Neural cell (in vitro differentiated cells): Measurements from ENCODE around the gene F12. TPM values are rescaled to one million over a fixed set of nuclear protein-coding genes. Genes with fewer than 3 reads are reported as not detected.
A peak's percentile ranks its signal among the peaks of the same experiment; 100 is the strongest.

Experiments used
- H2AFZ ChIP-seq: fragments of 200-600, 300-800 bp; sonication (generic), shearing (Covaris generic); 2 replicates; pipeline ENCODE4 v1.6.0; 2014; ENCODE audit warnings: low read depth, mild to moderate bottlenecking, antibody characterized with exemption, low read length, moderate library complexity
- H3F3A ChIP-seq: fragments of 200-600 bp; shearing (Covaris generic); 2 replicates; pipeline ENCODE4 v1.6.1; 2016; ENCODE audit warnings: mild to moderate bottlenecking, moderate library complexity, mixed read lengths, antibody characterized with exemption, low read length; ENCODE audit not compliant: insufficient read depth, poor library complexity, severe bottlenecking
- H3K27ac ChIP-seq: fragments of 200-600, 300-800 bp; sonication (generic), shearing (Covaris generic); 2 replicates; pipeline ENCODE4 v1.5.1; 2014; ENCODE audit warnings: mild to moderate bottlenecking, low read length, moderate library complexity
- H3K27me3 ChIP-seq: fragments of 300-800, 200-600 bp; sonication (generic), shearing (Covaris generic); 2 replicates; pipeline ENCODE4 v1.6.0; 2014; ENCODE audit warnings: mild to moderate bottlenecking, low read depth, low read length, moderate library complexity; ENCODE audit not compliant: insufficient read depth
- H3K36me3 ChIP-seq: fragments of 300-800, 200-600 bp; sonication (generic), shearing (Covaris generic); 2 replicates; pipeline ENCODE4 v1.5.1; 2014; ENCODE audit warnings: mild to moderate bottlenecking, antibody characterized with exemption, low read length, moderate library complexity; ENCODE audit not compliant: insufficient read depth
- H3K4me2 ChIP-seq: fragments of 300-800, 200-600 bp; sonication (generic), shearing (Covaris generic); 2 replicates; pipeline ENCODE4 v1.6.0; 2014; ENCODE audit warnings: mild to moderate bottlenecking, low read length
- H3K4me3 ChIP-seq: fragments of 300-800, 200-600 bp; sonication (generic), shearing (Covaris generic); 2 replicates; pipeline ENCODE4 v1.5.1; 2014; ENCODE audit warnings: mild to moderate bottlenecking, low read length, moderate library complexity
- H3K79me2 ChIP-seq: fragments of 200-600 bp; shearing (Covaris generic); replicated peaks from 2 replicates; pipeline ENCODE4 v1.6.0; 2014; ENCODE audit warnings: mild to moderate bottlenecking, low read length, moderate library complexity; ENCODE audit not compliant: insufficient read depth
- H3K9ac ChIP-seq: fragments of 300-800, 200-600 bp; sonication (generic), shearing (Covaris generic); 2 replicates; pipeline ENCODE4 v1.6.1; 2016; ENCODE audit warnings: mild to moderate bottlenecking, low read length, mixed read lengths
- H3K9me2 ChIP-seq: fragments of 200-600 bp; shearing (Covaris generic); 2 replicates; pipeline ENCODE4 v1.6.1; 2016; ENCODE audit warnings: mild to moderate bottlenecking, low read length, mixed read lengths; ENCODE audit not compliant: insufficient read depth
- H3K9me3 ChIP-seq: fragments of 200-600, 300-800 bp; sonication (generic), shearing (Covaris generic); 2 replicates; pipeline ENCODE4 v1.6.1; 2016; ENCODE audit warnings: mild to moderate bottlenecking, mixed run types, low read length, moderate library complexity, mixed read lengths
- H4K20me1 ChIP-seq: fragments of 200-600 bp; shearing (Covaris generic); 2 replicates; pipeline ENCODE4 v1.6.1; 2016; ENCODE audit warnings: mild to moderate bottlenecking, mixed run types; ENCODE audit not compliant: insufficient read depth
- EP300 ChIP-seq: fragments of 450-650 bp; conservative IDR thresholded peaks from 2 replicates; pipeline ENCODE4 v1.6.1; 2014; ENCODE audit warnings: antibody characterized with exemption, mild to moderate bottlenecking, moderate library complexity; ENCODE audit not compliant: poor library complexity, severe bottlenecking
- EZH2 ChIP-seq: fragments of 200-600, 300-800 bp; shearing (Covaris generic), sonication (generic); IDR thresholded peaks from 2 replicates; pipeline ENCODE4 v1.6.1; 2014; ENCODE audit warnings: antibody characterized with exemption, low read length, borderline replicate concordance, mild to moderate bottlenecking; ENCODE audit not compliant: insufficient read depth, poor library complexity, severe bottlenecking
- MXI1 ChIP-seq: fragments of 450-650 bp; conservative IDR thresholded peaks from 2 replicates; pipeline ENCODE4 v1.6.1; 2014; ENCODE audit warnings: antibody characterized with exemption, mild to moderate bottlenecking; ENCODE audit not compliant: poor library complexity, severe bottlenecking
- POLR2AphosphoS5 ChIP-seq: IDR thresholded peaks from 2 replicates; pipeline ENCODE4 v1.6.1; 2012
- RAD21 ChIP-seq: fragments of 450-650 bp; conservative IDR thresholded peaks from 2 replicates; pipeline ENCODE4 v1.6.1; 2014; ENCODE audit warnings: antibody characterized with exemption, mild to moderate bottlenecking, moderate library complexity
- SMC3 ChIP-seq: fragments of 450-650 bp; conservative IDR thresholded peaks from 2 replicates; pipeline ENCODE4 v1.6.1; 2014; ENCODE audit warnings: antibody characterized with exemption, mild to moderate bottlenecking, moderate library complexity; ENCODE audit not compliant: poor library complexity
- TAF1 ChIP-seq: IDR thresholded peaks from 2 replicates; pipeline ENCODE4 v1.6.1; 2012; ENCODE audit warnings: low read depth
- polyA plus RNA-seq: library from polyadenylated mRNA; depleted of rRNA; stranded (reverse); fragments of >200 nt; gene quantifications from 2 replicates; pipeline ENCODE4 v1.2.3, GENCODE V29; 2014
- TF ChIP-seq, protein P1 (sequence below): fragments of 450-650 bp; IDR thresholded peaks from 2 replicates; pipeline ENCODE4 v1.5.1; 2014; ENCODE audit warnings: antibody characterized with exemption, mild to moderate bottlenecking, moderate library complexity; ENCODE audit not compliant: poor library complexity, severe bottlenecking
- TF ChIP-seq, protein P2 (sequence below): IDR thresholded peaks from 2 replicates; pipeline ENCODE4 v1.6.1; 2012; ENCODE audit warnings: borderline replicate concordance

The F12 gene
- polyA plus RNA-seq, 1 donor from 2014 or later = 1.4 TPM

DNA sequence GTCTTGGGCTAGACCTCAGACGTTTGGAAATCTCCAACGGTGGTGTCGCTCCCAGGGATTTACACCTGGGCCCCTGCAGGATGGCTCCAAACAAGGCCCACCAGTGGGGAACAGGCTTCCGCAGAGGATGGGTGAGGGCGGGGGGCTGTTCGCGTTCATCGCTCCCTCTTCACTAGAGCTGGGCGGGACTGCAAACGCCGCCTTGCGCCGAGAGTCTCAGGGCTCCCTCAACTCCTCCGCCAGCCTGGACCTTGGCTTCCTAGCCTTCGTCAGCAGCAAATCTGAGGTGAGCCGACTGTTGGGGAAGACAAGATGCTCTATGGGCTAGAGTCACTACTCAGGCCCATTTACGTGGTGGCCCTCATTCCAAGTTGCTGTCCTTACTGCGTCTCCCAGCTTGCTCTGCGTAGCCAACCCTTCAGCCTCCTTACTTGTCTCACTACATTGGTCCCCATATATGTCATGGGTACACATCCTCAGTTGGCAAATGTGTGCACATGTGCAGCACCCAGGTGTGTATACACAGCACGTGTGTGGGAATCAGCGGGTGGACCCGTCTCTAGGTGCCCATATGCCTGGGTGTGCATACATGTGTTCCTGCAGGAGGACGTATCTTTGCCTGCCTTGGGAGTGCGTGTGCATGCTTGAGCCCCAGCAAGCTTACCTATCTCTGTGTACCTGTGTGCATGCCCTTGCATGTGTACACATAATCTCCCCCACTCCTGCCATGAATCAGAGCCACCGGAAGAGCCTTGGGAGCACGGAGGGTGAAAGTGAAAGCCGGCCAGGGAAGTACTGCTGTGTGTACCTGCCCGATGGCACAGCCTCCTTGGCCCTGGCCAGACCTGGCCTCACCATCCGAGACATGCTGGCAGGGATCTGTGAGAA is 41.1 kb downstream of the F12 start:
- Histone ChIP-seq H3K4me3 (no peak overlapping the region), H3K9me3 (no peaks in the 10 kb centered on the region), H3K9ac (no peak overlapping the region), H4K20me1 (no peaks in the 10 kb centered on the region), H2AFZ (no peak overlapping the region), H3K4me2 (no peak overlapping the region), H3K79me2 (no peaks in the 10 kb centered on the region), H3K9me2 (no peaks in the 10 kb centered on the region), H3K36me3 (no peaks in the 10 kb centered on the region), H3K27me3 (peaks cover 6% of the 10 kb centered on the region), H3K27ac (no peak overlapping the region), H3F3A (no peaks in the 10 kb centered on the region)
- TF ChIP-seq, protein P1, sequence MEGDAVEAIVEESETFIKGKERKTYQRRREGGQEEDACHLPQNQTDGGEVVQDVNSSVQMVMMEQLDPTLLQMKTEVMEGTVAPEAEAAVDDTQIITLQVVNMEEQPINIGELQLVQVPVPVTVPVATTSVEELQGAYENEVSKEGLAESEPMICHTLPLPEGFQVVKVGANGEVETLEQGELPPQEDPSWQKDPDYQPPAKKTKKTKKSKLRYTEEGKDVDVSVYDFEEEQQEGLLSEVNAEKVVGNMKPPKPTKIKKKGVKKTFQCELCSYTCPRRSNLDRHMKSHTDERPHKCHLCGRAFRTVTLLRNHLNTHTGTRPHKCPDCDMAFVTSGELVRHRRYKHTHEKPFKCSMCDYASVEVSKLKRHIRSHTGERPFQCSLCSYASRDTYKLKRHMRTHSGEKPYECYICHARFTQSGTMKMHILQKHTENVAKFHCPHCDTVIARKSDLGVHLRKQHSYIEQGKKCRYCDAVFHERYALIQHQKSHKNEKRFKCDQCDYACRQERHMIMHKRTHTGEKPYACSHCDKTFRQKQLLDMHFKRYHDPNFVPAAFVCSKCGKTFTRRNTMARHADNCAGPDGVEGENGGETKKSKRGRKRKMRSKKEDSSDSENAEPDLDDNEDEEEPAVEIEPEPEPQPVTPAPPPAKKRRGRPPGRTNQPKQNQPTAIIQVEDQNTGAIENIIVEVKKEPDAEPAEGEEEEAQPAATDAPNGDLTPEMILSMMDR = no peak
- TF ChIP-seq POLR2AphosphoS5 = no peak
- no peak for TF ChIP-seq SMC3
- no peak for TF ChIP-seq TAF1
- no peak for TF ChIP-seq RAD21
- no peak for TF ChIP-seq MXI1

DNA sequence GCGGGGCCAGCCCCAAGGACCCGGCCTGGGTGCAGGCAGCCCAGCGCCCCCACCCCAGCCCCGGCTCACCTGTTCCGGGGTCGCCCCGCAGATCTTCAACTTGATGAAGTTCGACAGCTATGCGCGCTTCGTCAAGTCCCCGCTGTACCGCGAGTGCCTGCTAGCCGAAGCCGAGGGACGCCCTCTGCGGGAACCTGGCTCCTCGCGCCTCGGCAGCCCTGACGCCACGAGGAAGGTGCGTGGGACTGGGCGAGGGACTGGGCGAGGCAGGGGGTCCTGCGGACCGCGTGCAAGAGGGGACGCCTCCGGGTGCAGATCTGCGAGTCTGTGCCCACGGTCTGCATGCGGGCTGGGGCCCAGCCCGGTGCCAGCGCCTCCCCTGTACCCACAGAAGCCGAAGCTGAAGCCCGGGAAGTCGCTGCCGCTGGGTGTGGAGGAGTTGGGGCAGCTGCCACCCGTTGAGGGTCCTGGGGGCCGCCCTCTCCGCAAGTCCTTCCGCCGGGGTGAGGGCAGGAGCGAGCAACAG is 42.0 kb downstream of the F12 start:
- no peaks in the 10 kb centered on the region for H3K9me2 ChIP-seq
- H3K36me3 ChIP-seq = no peaks in the 10 kb centered on the region
- H3K4me2 ChIP-seq = no peak overlapping the region
- no peaks in the 10 kb centered on the region for H3F3A ChIP-seq
- no peaks in the 10 kb centered on the region for H3K79me2 ChIP-seq
- no peaks in the 10 kb centered on the region for H4K20me1 ChIP-seq
- H3K9me3 ChIP-seq = no peaks in the 10 kb centered on the region
- no peak overlapping the region for H2AFZ ChIP-seq
- H3K27me3 ChIP-seq = peaks cover 8% of the 10 kb centered on the region
- no peak overlapping the region for H3K9ac ChIP-seq
- H3K27ac ChIP-seq = no peak overlapping the region
- TF ChIP-seq POLR2AphosphoS5 (no peak), EP300 (no peak), SMC3 (no peak), RAD21 (no peak), EZH2 (no peak), TAF1 (no peak), MXI1 (no peak)
- TF ChIP-seq, protein P1 = no peak
- TF ChIP-seq, protein P2, sequence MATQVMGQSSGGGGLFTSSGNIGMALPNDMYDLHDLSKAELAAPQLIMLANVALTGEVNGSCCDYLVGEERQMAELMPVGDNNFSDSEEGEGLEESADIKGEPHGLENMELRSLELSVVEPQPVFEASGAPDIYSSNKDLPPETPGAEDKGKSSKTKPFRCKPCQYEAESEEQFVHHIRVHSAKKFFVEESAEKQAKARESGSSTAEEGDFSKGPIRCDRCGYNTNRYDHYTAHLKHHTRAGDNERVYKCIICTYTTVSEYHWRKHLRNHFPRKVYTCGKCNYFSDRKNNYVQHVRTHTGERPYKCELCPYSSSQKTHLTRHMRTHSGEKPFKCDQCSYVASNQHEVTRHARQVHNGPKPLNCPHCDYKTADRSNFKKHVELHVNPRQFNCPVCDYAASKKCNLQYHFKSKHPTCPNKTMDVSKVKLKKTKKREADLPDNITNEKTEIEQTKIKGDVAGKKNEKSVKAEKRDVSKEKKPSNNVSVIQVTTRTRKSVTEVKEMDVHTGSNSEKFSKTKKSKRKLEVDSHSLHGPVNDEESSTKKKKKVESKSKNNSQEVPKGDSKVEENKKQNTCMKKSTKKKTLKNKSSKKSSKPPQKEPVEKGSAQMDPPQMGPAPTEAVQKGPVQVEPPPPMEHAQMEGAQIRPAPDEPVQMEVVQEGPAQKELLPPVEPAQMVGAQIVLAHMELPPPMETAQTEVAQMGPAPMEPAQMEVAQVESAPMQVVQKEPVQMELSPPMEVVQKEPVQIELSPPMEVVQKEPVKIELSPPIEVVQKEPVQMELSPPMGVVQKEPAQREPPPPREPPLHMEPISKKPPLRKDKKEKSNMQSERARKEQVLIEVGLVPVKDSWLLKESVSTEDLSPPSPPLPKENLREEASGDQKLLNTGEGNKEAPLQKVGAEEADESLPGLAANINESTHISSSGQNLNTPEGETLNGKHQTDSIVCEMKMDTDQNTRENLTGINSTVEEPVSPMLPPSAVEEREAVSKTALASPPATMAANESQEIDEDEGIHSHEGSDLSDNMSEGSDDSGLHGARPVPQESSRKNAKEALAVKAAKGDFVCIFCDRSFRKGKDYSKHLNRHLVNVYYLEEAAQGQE = no peak
- peak overlapping the region; percentile 48 for H3K4me3 ChIP-seq
